SK-N-SH (cell line): ENCODE data around the gene UBAP1L. TPM values are rescaled to one million over a fixed set of nuclear protein-coding genes. Genes with fewer than 3 reads are reported as not detected.
"Not testable (repeated sequence)": the region's sequence is repeated elsewhere in the genome, so short reads cannot be mapped to it uniquely, and the experiment has no call there.

ENCODE experiments used
- CTCF ChIA-PET: fragments of 300-600, 350-600 bp; formaldehyde crosslinking; extraction: SDS; loops from one replicate; lab custom pipeline; 2021; lab: Yijun Ruan, JAX
- POLR2A ChIA-PET: fragments of 350-600 bp; sonication (Branson Sonifier 250); formaldehyde crosslinking; extraction: SDS; loops from one replicate; lab custom pipeline; 2020; ENCODE audit warnings: antibody characterized with exemption, inconsistent platforms; lab: Yijun Ruan, JAX
- DNase-seq: peaks from one replicate; pipeline ENCODE4 v3.0.0; 2012
- H2AFZ ChIP-seq: fragments of 200-600 bp; sonication (generic); 2 replicates; pipeline ENCODE4 v1.8.1; 2016; ENCODE audit warnings: antibody characterized with exemption, mild to moderate bottlenecking, low read depth
- H3F3A ChIP-seq: fragments of 200-600 bp; sonication (generic); replicated peaks from 2 replicates; pipeline ENCODE3; 2016; ENCODE audit warnings: antibody characterized with exemption, mild to moderate bottlenecking; ENCODE audit not compliant: insufficient read depth
- H3K27ac ChIP-seq, 2 experiments: fragments of 200-500 bp in 1 of 2; fragments of 200-600 bp in 1 of 2; sonication (Bioruptor generic) in 1 of 2; sonication (generic), shearing (Covaris generic) in 1 of 2; 2 replicates each; pipeline versions ENCODE4 v1.5.1 to v1.6.1; 2014 to 2016; ENCODE audit warnings: low read depth in 2 of 2, inconsistent platforms in 1 of 2, low read length in 1 of 2, mild to moderate bottlenecking in 1 of 2, mixed read lengths in 1 of 2
- H3K27me3 ChIP-seq: fragments of 200-600 bp; sonication (generic), shearing (Covaris generic); 2 replicates; pipeline ENCODE4 v1.6.1; 2016; ENCODE audit warnings: mixed run types; ENCODE audit not compliant: insufficient read depth
- H3K36me3 ChIP-seq, 2 experiments: fragments of 200-500 bp in 1 of 2; fragments of 200-600 bp in 1 of 2; sonication (Bioruptor generic) in 1 of 2; sonication (generic) in 1 of 2; replicated peaks in 1 of 2; 2 replicates each; pipeline versions ENCODE3 to v1.5.1; 2014 to 2016; ENCODE audit warnings: low read length in 1 of 2, mild to moderate bottlenecking in 1 of 2; ENCODE audit not compliant: insufficient read depth in 2 of 2, control insufficient read depth in 1 of 2
- H3K4me1 ChIP-seq, 2 experiments: fragments of 200-500 bp in 1 of 2; fragments of 200-600 bp in 1 of 2; sonication (Bioruptor generic) in 1 of 2; sonication (generic), shearing (Covaris generic) in 1 of 2; 2 replicates each; pipeline versions ENCODE4 v1.5.1 to v1.6.1; 2014 to 2016; ENCODE audit warnings: low read depth in 1 of 2, low read length in 1 of 2, mixed run types in 1 of 2; ENCODE audit not compliant: insufficient read depth in 2 of 2, control insufficient read depth in 1 of 2
- H3K4me2 ChIP-seq: fragments of 200-600 bp; sonication (generic), shearing (Covaris generic); 2 replicates; pipeline ENCODE4 v1.6.1; 2017; ENCODE audit warnings: mixed run types
- H3K4me3 ChIP-seq, 2 experiments: fragments of 200-500 bp in 1 of 2; fragments of 200-600 bp in 1 of 2; sonication (Bioruptor generic) in 1 of 2; sonication (generic), shearing (Covaris generic) in 1 of 2; 2 replicates each; pipeline versions ENCODE4 v1.5.1 to v1.8.1; 2014 to 2016; ENCODE audit warnings: low read depth in 2 of 2, inconsistent platforms in 1 of 2, low read length in 1 of 2, mild to moderate bottlenecking in 1 of 2, mixed read lengths in 1 of 2, moderate library complexity in 1 of 2
- H3K79me2 ChIP-seq: fragments of 200-600 bp; sonication (generic); 2 replicates; pipeline ENCODE4 v1.8.1; 2017; ENCODE audit warnings: mild to moderate bottlenecking; ENCODE audit not compliant: insufficient read depth
- H3K9ac ChIP-seq: fragments of 200-600 bp; sonication (generic); 2 replicates; pipeline ENCODE4 v1.6.1; 2017; ENCODE audit warnings: mixed run types
- H3K9me2 ChIP-seq: fragments of 200-600 bp; sonication (generic); 2 replicates; pipeline ENCODE4 v1.6.1; 2017; ENCODE audit warnings: mixed run types
- H3K9me3 ChIP-seq: fragments of 200-600 bp; sonication (generic); 2 replicates; pipeline ENCODE4 v1.6.1; 2017; ENCODE audit warnings: mixed run types, mild to moderate bottlenecking, moderate library complexity
- H4K20me1 ChIP-seq: fragments of 200-600 bp; sonication (generic); 2 replicates; pipeline ENCODE4 v1.6.1; 2017; ENCODE audit warnings: mild to moderate bottlenecking, mixed run types; ENCODE audit not compliant: insufficient read depth
- ELF1 ChIP-seq: IDR thresholded peaks from 2 replicates; pipeline ENCODE4 v1.4.0; 2012
- EP300 ChIP-seq, 2 experiments: IDR thresholded peaks; 2 replicates each; pipeline versions ENCODE4 v1.4.0 to v1.6.1; 2012; ENCODE audit warnings: borderline replicate concordance in 1 of 2, low read depth in 1 of 2, low read length in 1 of 2
- EZH2phosphoT487 ChIP-seq: fragments of 200-600 bp; sonication (generic); IDR thresholded peaks from 2 replicates; pipeline ENCODE4 v1.6.1; 2017; ENCODE audit warnings: low read depth, mixed run types, mild to moderate bottlenecking, antibody characterized with exemption, moderate library complexity, borderline replicate concordance
- GATA2 ChIP-seq: sonication (generic); formaldehyde crosslinking; IDR thresholded peaks from 2 replicates; pipeline ENCODE4 v1.5.0; 2020; ENCODE audit warnings: mild to moderate bottlenecking, missing genetic modification reagents
- MEF2A ChIP-seq: IDR thresholded peaks from 2 replicates; pipeline ENCODE4 v1.4.0; 2012; ENCODE audit warnings: low read depth, borderline replicate concordance
- MXI1 ChIP-seq: IDR thresholded peaks from 2 replicates; pipeline ENCODE4 v1.6.1; 2012; ENCODE audit warnings: mild to moderate bottlenecking, low read depth, low read length, improper control_type of control experiment
- RAD21 ChIP-seq: IDR thresholded peaks from 2 replicates; pipeline ENCODE4 v1.6.1; 2012; ENCODE audit warnings: mild to moderate bottlenecking, low read length
- RXRA ChIP-seq: IDR thresholded peaks from 2 replicates; pipeline ENCODE4 v1.4.0; 2012; ENCODE audit warnings: low read depth, mild to moderate bottlenecking, borderline replicate concordance
- SIN3A ChIP-seq: IDR thresholded peaks from 2 replicates; pipeline ENCODE4 v1.6.1; 2012; ENCODE audit warnings: low read depth, mild to moderate bottlenecking, low read length, moderate library complexity, borderline replicate concordance
- SMC3 ChIP-seq: IDR thresholded peaks from 2 replicates; pipeline ENCODE4 v1.6.1; 2012; ENCODE audit warnings: low read depth, low read length, improper control_type of control experiment
- TCF12 ChIP-seq: IDR thresholded peaks from 2 replicates; pipeline ENCODE4 v1.4.0; 2012
- TEAD4 ChIP-seq: IDR thresholded peaks from 2 replicates; pipeline ENCODE4 v1.4.0; 2012; ENCODE audit warnings: mild to moderate bottlenecking, borderline replicate concordance; ENCODE audit not compliant: insufficient read depth
- WGBS: methylation state at CpG from one replicate; pipeline ENCODE4 v1.1.6; 2017; ENCODE audit warnings: low lambda C conversion rate; 5-methylcytosine and 5-hydroxymethylcytosine counted together
- polyA plus RNA-seq, 3 experiments: library from polyadenylated mRNA; depleted of rRNA; stranded (reverse); fragments of >200 nt; gene quantifications; 2 replicates each; pipeline ENCODE4 v1.2.3, GENCODE V29; 2012
- TF ChIP-seq, protein P1 (sequence below): IDR thresholded peaks from 2 replicates; pipeline ENCODE4 v1.4.0; 2012; ENCODE audit warnings: low read depth, borderline replicate concordance
- TF ChIP-seq, protein P2 (sequence below): IDR thresholded peaks from 2 replicates; pipeline ENCODE4 v1.4.0; 2012; ENCODE audit warnings: low read depth
- TF ChIP-seq, protein P3 (sequence below): IDR thresholded peaks from 2 replicates; pipeline ENCODE4; 2012
- TF ChIP-seq, protein P4 (sequence below): fragments of 150-350 bp; IDR thresholded peaks from 2 replicates; pipeline ENCODE4 v1.6.1; 2017; ENCODE audit warnings: antibody characterized with exemption, low read length, low read depth, borderline replicate concordance

UBAP1L gene
- polyA plus RNA-seq, 1 of the 3 experiments (the other 2 are of a cell fraction): 1.8 TPM

DNA sequence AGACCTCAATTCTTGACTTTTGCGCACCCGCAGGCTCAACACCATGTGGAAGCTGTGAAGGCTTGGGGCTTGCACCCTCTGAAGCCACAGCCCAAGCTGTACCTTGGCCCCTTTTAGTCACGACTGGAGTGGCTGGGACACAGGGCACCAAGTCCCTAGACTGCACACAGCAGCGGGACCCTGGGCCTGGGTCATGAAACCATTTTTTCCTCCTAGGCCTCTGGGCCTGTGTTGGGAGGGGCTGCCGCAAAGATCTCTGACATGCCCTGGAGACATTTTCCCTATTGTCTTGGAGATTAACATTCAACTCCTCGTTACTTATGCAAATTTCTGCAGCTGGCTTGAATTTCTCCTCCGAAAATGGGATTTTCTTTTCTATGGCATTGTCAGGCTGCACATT is 22.1 kb upstream of the UBAP1L start:
- CTCF ChIA-PET, H2AFZ ChIP-seq, H3K4me2 ChIP-seq, H3K9me3 ChIP-seq, H4K20me1 ChIP-seq, H3K36me3 ChIP-seq, DNase-seq, H3K4me1 ChIP-seq, H3F3A ChIP-seq, H3K4me3 ChIP-seq, POLR2A ChIA-PET, H3K27ac ChIP-seq, H3K9me2 ChIP-seq, H3K9ac ChIP-seq, H3K27me3 ChIP-seq: not testable (repeated sequence)
- 85% methylated on average over 7 of the region's 7 CpGs for WGBS
- H3K79me2 ChIP-seq: peaks cover 11% of the 10 kb centered on the region

DNA sequence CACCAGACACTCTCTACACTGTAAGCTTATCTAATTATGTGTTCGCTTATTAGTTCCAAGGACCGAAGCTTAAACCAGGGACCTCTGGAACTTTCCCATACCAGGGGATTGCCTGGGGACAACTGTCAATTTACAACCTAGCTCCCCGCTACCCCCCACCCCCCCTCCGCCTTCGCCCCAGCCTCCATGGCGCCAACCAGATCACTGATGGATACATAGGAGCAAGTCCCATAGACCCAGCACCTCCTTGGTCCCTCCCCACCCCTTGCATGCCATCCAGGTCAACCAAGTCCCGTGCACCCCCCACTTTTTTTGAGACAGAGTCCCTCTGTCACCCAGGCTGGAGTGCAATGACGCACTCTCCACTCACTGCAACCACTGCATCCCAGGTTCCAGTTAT is 19.5 kb upstream of the UBAP1L start:
- Histone ChIP-seq H3K9ac (no peak overlapping the region), H3K27ac (no peak overlapping the region), H3K4me2 (peak overlapping the region; percentile 90), H3K36me3 (peaks cover 2 to 7% of the 10 kb centered on the region in 2 experiments), H2AFZ (peak overlapping the region; percentile 99; the same call in 1 of the 2 replicates), H3K9me2 (no peaks in the 10 kb centered on the region), H3K79me2 (peaks cover 34% of the 10 kb centered on the region), H4K20me1 (peaks cover 23% of the 10 kb centered on the region), H3K4me3 (peak overlapping the region; percentile 73 to 80), H3K4me1 (peaks cover 0 to 6% of the 10 kb centered on the region in 2 experiments; a peak in 1 of 4 replicates), H3K9me3 (no peaks in the 10 kb centered on the region), H3F3A (peaks cover 2% of the 10 kb centered on the region), H3K27me3 (no peaks in the 10 kb centered on the region)
- peak; percentile 24 for DNase-seq
- WGBS: 57% methylated on average over 8 of the region's 8 CpGs
- CTCF ChIA-PET: interaction anchor here (1.5 kb wide), 1 partner anchor 80 kb away, joined by 4 read pairs; no protein-coding TSS in a partner anchor
- TF ChIP-seq, protein P1, sequence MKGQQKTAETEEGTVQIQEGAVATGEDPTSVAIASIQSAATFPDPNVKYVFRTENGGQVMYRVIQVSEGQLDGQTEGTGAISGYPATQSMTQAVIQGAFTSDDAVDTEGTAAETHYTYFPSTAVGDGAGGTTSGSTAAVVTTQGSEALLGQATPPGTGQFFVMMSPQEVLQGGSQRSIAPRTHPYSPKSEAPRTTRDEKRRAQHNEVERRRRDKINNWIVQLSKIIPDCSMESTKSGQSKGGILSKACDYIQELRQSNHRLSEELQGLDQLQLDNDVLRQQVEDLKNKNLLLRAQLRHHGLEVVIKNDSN: no peak
- no peak for TF ChIP-seq SIN3A
- TF ChIP-seq, protein P2, sequence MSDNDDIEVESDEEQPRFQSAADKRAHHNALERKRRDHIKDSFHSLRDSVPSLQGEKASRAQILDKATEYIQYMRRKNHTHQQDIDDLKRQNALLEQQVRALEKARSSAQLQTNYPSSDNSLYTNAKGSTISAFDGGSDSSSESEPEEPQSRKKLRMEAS: no peak
- no peak for TF ChIP-seq GATA2 (CRISPR knock-in tag)
- no peak for TF ChIP-seq EP300 (IDR thresholded peaks at IDR 0.05; ENCODE audit: borderline replicate concordance in 1 of 2, low read depth in 1 of 2, low read length in 1 of 2)
- TF ChIP-seq ELF1: no peak
- no peak for TF ChIP-seq MXI1
- TF ChIP-seq, protein P3, sequence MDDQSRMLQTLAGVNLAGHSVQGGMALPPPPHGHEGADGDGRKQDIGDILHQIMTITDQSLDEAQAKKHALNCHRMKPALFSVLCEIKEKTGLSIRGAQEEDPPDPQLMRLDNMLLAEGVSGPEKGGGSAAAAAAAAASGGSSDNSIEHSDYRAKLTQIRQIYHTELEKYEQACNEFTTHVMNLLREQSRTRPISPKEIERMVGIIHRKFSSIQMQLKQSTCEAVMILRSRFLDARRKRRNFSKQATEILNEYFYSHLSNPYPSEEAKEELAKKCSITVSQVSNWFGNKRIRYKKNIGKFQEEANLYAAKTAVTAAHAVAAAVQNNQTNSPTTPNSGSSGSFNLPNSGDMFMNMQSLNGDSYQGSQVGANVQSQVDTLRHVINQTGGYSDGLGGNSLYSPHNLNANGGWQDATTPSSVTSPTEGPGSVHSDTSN: no peak
- no peak for TF ChIP-seq RXRA
- no peak for TF ChIP-seq MEF2A
- TF ChIP-seq, protein P4, sequence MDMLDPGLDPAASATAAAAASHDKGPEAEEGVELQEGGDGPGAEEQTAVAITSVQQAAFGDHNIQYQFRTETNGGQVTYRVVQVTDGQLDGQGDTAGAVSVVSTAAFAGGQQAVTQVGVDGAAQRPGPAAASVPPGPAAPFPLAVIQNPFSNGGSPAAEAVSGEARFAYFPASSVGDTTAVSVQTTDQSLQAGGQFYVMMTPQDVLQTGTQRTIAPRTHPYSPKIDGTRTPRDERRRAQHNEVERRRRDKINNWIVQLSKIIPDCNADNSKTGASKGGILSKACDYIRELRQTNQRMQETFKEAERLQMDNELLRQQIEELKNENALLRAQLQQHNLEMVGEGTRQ: no peak
- no peak for TF ChIP-seq RAD21
- TF ChIP-seq SMC3: no peak
- no peak for TF ChIP-seq EZH2phosphoT487
- no peak for TF ChIP-seq TCF12
- TF ChIP-seq TEAD4: no peak
- POLR2A ChIA-PET: no interaction called here
